Measurements from ENCODE around the gene DDX6. TPM values are rescaled to one million over a fixed set of nuclear protein-coding genes. Genes with fewer than 3 reads are reported as not detected.
"Not testable (repeated sequence)": the region's sequence is repeated elsewhere in the genome, so short reads cannot be mapped to it uniquely, and the experiment has no call there.

Gene DDX6
- total RNA-seq, 1 experiment from 2014 or later, result 59.4 TPM

GRCh38 chr11:118728112-118728511, 62.9 kb downstream of the DDX6 start:
- H3K4me3 ChIP-seq (ENCODE audit: low read length); H3K27ac ChIP-seq (ENCODE audit: low read length); POLR2A ChIA-PET (ENCODE audit: unreplicated experiment); H3K9me3 ChIP-seq (ENCODE audit: low read length); H3K36me3 ChIP-seq (ENCODE audit: low read depth, low read length); H2AFZ ChIP-seq (ENCODE audit: low read length); H3K4me2 ChIP-seq (ENCODE audit: low read length); intact Hi-C loops (cut with micrococcal nuclease); CTCF ChIA-PET; H3F3A ChIP-seq (ENCODE audit: low read length, unreplicated experiment); H3K9ac ChIP-seq (ENCODE audit: low read length); H4K20me1 ChIP-seq (ENCODE audit: low read length); ATAC-seq; DNase-seq; H3K79me2 ChIP-seq (ENCODE audit: low read length); H3K9me2 ChIP-seq (replicated peaks; ENCODE audit: low read length); H3K4me1 ChIP-seq (ENCODE audit: insufficient read depth, low read length); H3K27me3 ChIP-seq (ENCODE audit: low read length); BruUV-seq (replicated peaks): not testable (repeated sequence)
- 0 out of 2 replicates have a peak, but pooled peaks have one; percentile 25 for TF ChIP-seq CTCF (conservative IDR thresholded peaks at IDR 0.05; ENCODE audit: low read depth, low read length)

GRCh38 chr11:118727721-118728066, 63.3 kb downstream of the DDX6 start:
- ATAC-seq; POLR2A ChIA-PET (ENCODE audit: unreplicated experiment); H3K4me2 ChIP-seq (ENCODE audit: low read length); intact Hi-C loops (cut with micrococcal nuclease); H4K20me1 ChIP-seq (ENCODE audit: low read length); H3K4me1 ChIP-seq (ENCODE audit: insufficient read depth, low read length); H3K36me3 ChIP-seq (ENCODE audit: low read depth, low read length); BruUV-seq (replicated peaks); H3K27me3 ChIP-seq (ENCODE audit: low read length); DNase-seq; H3K27ac ChIP-seq (ENCODE audit: low read length); H3K9me2 ChIP-seq (replicated peaks; ENCODE audit: low read length); H3K9me3 ChIP-seq (ENCODE audit: low read length); CTCF ChIA-PET; H3K79me2 ChIP-seq (ENCODE audit: low read length); H3K9ac ChIP-seq (ENCODE audit: low read length); H2AFZ ChIP-seq (ENCODE audit: low read length); H3K4me3 ChIP-seq (ENCODE audit: low read length); H3F3A ChIP-seq (ENCODE audit: low read length, unreplicated experiment): not testable (repeated sequence)

GRCh38 chr11:118727001-118727720, 63.8 kb downstream of the DDX6 start:
- H3K4me1 ChIP-seq (ENCODE audit: insufficient read depth, low read length); H3K4me3 ChIP-seq (ENCODE audit: low read length); ATAC-seq; H3F3A ChIP-seq (ENCODE audit: low read length, unreplicated experiment); H3K9me2 ChIP-seq (replicated peaks; ENCODE audit: low read length); POLR2A ChIA-PET (ENCODE audit: unreplicated experiment); H3K9me3 ChIP-seq (ENCODE audit: low read length); H2AFZ ChIP-seq (ENCODE audit: low read length); H4K20me1 ChIP-seq (ENCODE audit: low read length); H3K27me3 ChIP-seq (ENCODE audit: low read length); BruUV-seq (replicated peaks); H3K4me2 ChIP-seq (ENCODE audit: low read length); H3K79me2 ChIP-seq (ENCODE audit: low read length); H3K27ac ChIP-seq (ENCODE audit: low read length); H3K36me3 ChIP-seq (ENCODE audit: low read depth, low read length); H3K9ac ChIP-seq (ENCODE audit: low read length); intact Hi-C loops (cut with micrococcal nuclease); DNase-seq; CTCF ChIA-PET: not testable (repeated sequence)

GRCh38 chr11:118721478-118722015, 69.4 kb downstream of the DDX6 start:
- intact Hi-C loops (cut with micrococcal nuclease); ATAC-seq; H3K9me3 ChIP-seq (ENCODE audit: low read length): not testable (repeated sequence)

GRCh38 chr11:118720740-118721139, 70.2 kb downstream of the DDX6 start:
- H3K4me3 ChIP-seq (ENCODE audit: low read length); DNase-seq; H3K9me3 ChIP-seq (ENCODE audit: low read length); H3K27me3 ChIP-seq (ENCODE audit: low read length); H3K9ac ChIP-seq (ENCODE audit: low read length); H3K4me2 ChIP-seq (ENCODE audit: low read length); H4K20me1 ChIP-seq (ENCODE audit: low read length); H3F3A ChIP-seq (ENCODE audit: low read length, unreplicated experiment); intact Hi-C loops (cut with micrococcal nuclease); H3K9me2 ChIP-seq (replicated peaks; ENCODE audit: low read length); BruUV-seq (replicated peaks); ATAC-seq; H2AFZ ChIP-seq (ENCODE audit: low read length); CTCF ChIA-PET; H3K36me3 ChIP-seq (ENCODE audit: low read depth, low read length); H3K4me1 ChIP-seq (ENCODE audit: insufficient read depth, low read length); POLR2A ChIA-PET (ENCODE audit: unreplicated experiment); H3K79me2 ChIP-seq (ENCODE audit: low read length); H3K27ac ChIP-seq (ENCODE audit: low read length): not testable (repeated sequence)

More at GRCh38 chr11:118721478-118722015, 69.4 kb downstream of the DDX6 start:
- H2AFZ ChIP-seq (ENCODE audit: low read length); H4K20me1 ChIP-seq (ENCODE audit: low read length); H3K4me1 ChIP-seq (ENCODE audit: insufficient read depth, low read length); H3K9ac ChIP-seq (ENCODE audit: low read length); H3K36me3 ChIP-seq (ENCODE audit: low read depth, low read length); DNase-seq; BruUV-seq (replicated peaks); H3K79me2 ChIP-seq (ENCODE audit: low read length); H3K4me2 ChIP-seq (ENCODE audit: low read length); POLR2A ChIA-PET (ENCODE audit: unreplicated experiment); CTCF ChIA-PET; H3K9me2 ChIP-seq (replicated peaks; ENCODE audit: low read length); H3F3A ChIP-seq (ENCODE audit: low read length, unreplicated experiment); H3K4me3 ChIP-seq (ENCODE audit: low read length); H3K27me3 ChIP-seq (ENCODE audit: low read length); H3K27ac ChIP-seq (ENCODE audit: low read length): not testable (repeated sequence)

- CTCF ChIA-PET; BruUV-seq (replicated peaks); H3K9ac ChIP-seq (ENCODE audit: low read length); POLR2A ChIA-PET (ENCODE audit: unreplicated experiment); H3K4me2 ChIP-seq (ENCODE audit: low read length); H3K9me3 ChIP-seq (ENCODE audit: low read length); H3K4me3 ChIP-seq (ENCODE audit: low read length); H2AFZ ChIP-seq (ENCODE audit: low read length); H4K20me1 ChIP-seq (ENCODE audit: low read length); H3K27me3 ChIP-seq (ENCODE audit: low read length); ATAC-seq; H3K4me1 ChIP-seq (ENCODE audit: insufficient read depth, low read length); H3F3A ChIP-seq (ENCODE audit: low read length, unreplicated experiment); H3K36me3 ChIP-seq (ENCODE audit: low read depth, low read length); H3K9me2 ChIP-seq (replicated peaks; ENCODE audit: low read length); intact Hi-C loops (cut with micrococcal nuclease); H3K27ac ChIP-seq (ENCODE audit: low read length); H3K79me2 ChIP-seq (ENCODE audit: low read length); DNase-seq: not testable (repeated sequence)
These were observed 70.9 kb downstream of the DDX6 start for GRCh38 chr11:118720078-118720477.
